SJCRH30 (cell line): ENCODE data around the gene LY6G6C. TPM values are rescaled to one million over a fixed set of nuclear protein-coding genes. Genes with fewer than 3 reads are reported as not detected.

Experiments
- DNase-seq, 2 experiments: peaks; one replicate each; pipeline ENCODE4 v3.0.0-alpha.2; 2015 to 2020
- H3K27ac ChIP-seq: fragments of 250-450 bp; sonication (Bioruptor Pico); 2 replicates; pipeline ENCODE4 v1.5.1; 2020; ENCODE audit warnings: mild to moderate bottlenecking, moderate library complexity
- H3K27me3 ChIP-seq: fragments of 250-450 bp; sonication (Bioruptor Pico); 2 replicates; pipeline ENCODE4 v1.5.1; 2020; ENCODE audit warnings: mild to moderate bottlenecking, moderate library complexity
- H3K36me3 ChIP-seq: fragments of 250-450 bp; sonication (Bioruptor Pico); 2 replicates; pipeline ENCODE4 v1.5.1; 2020; ENCODE audit warnings: mild to moderate bottlenecking, moderate library complexity
- H3K4me1 ChIP-seq: fragments of 250-450 bp; sonication (Bioruptor Pico); 2 replicates; pipeline ENCODE4 v1.5.1; 2020; ENCODE audit warnings: mild to moderate bottlenecking, moderate library complexity
- H3K4me3 ChIP-seq: fragments of 250-450 bp; sonication (Bioruptor Pico); 2 replicates; pipeline ENCODE4 v1.5.1; 2020; ENCODE audit warnings: mild to moderate bottlenecking, moderate library complexity
- H3K9me3 ChIP-seq: fragments of 250-450 bp; sonication (Bioruptor Pico); replicated peaks from 2 replicates; pipeline ENCODE4 v1.5.1; 2020; ENCODE audit warnings: mild to moderate bottlenecking, moderate library complexity
- total RNA-seq: library from RNA; depleted of rRNA; stranded (reverse); fragments of >200 nt; shearing (Covaris generic); gene quantifications from 2 replicates; pipeline ENCODE4 v1.2.3, GENCODE V29; 2014

The LY6G6C gene
- total RNA-seq, 1 experiment from 2014 or later, result not detected

GRCh38 chr6:31736021-31736767 is 14.6 kb upstream of the LY6G6C start, which contains the start of gene CLIC1:
CLIC1 (minus strand) TSS chr6:31736530; CDS start chr6:31736300, 230 bp downstream.
- DNase-seq, result peak; percentile 84 to 85
- Histone ChIP-seq H3K36me3 (peaks cover 30% of the 10 kb centered on the region), H3K4me1 (peaks cover 23% of the 10 kb centered on the region), H3K9me3 (no peaks in the 10 kb centered on the region), H3K4me3 (peak within 1 kb of the TSS; percentile 63), H3K27me3 (no peaks in the 10 kb centered on the region), H3K27ac (peak within 1 kb of the TSS; percentile 70)

GRCh38 chr6:31734821-31735406 is 13.4 kb upstream of the LY6G6C start:
- H3K36me3 ChIP-seq, result peaks cover 37% of the 10 kb centered on the region
- peak overlapping the region; percentile 63 for H3K4me3 ChIP-seq
- peak; percentile 54 to 57 for DNase-seq
- H3K27ac ChIP-seq, result peak overlapping the region; percentile 70
- no peaks in the 10 kb centered on the region for H3K9me3 ChIP-seq
- no peaks in the 10 kb centered on the region for H3K27me3 ChIP-seq
- peaks cover 23% of the 10 kb centered on the region for H3K4me1 ChIP-seq

- Histone ChIP-seq H3K4me3 (peak overlapping the region; percentile 63), H3K36me3 (peaks cover 37% of the 10 kb centered on the region)
- no peak for DNase-seq
These were observed 12.8 kb upstream of the LY6G6C start for GRCh38 chr6:31734247-31734820.

GRCh38 chr6:31733734-31734133 is 12.2 kb upstream of the LY6G6C start:
- Histone ChIP-seq H3K36me3 (peaks cover 37% of the 10 kb centered on the region), H3K27ac (no peak overlapping the region), H3K4me3 (no peak overlapping the region), H3K4me1 (peaks cover 25% of the 10 kb centered on the region), H3K27me3 (no peaks in the 10 kb centered on the region), H3K9me3 (no peaks in the 10 kb centered on the region)
- DNase-seq, result no peak

More at GRCh38 chr6:31734247-31734820, 12.8 kb upstream of the LY6G6C start:
- no peaks in the 10 kb centered on the region for H3K27me3 ChIP-seq
- peak overlapping the region; percentile 70 for H3K27ac ChIP-seq
- H3K4me1 ChIP-seq, result peaks cover 23% of the 10 kb centered on the region
- no peaks in the 10 kb centered on the region for H3K9me3 ChIP-seq

GRCh38 chr6:31732029-31732428 is 10.5 kb upstream of the LY6G6C start:
- no peak overlapping the region for H3K4me3 ChIP-seq
- H3K36me3 ChIP-seq, result peaks cover 37% of the 10 kb centered on the region
- H3K27ac ChIP-seq, result no peak overlapping the region
- peaks cover 12% of the 10 kb centered on the region; the same call in 1 of the 2 replicates for H3K4me1 ChIP-seq
- no peaks in the 10 kb centered on the region for H3K9me3 ChIP-seq
- no peak for DNase-seq
- H3K27me3 ChIP-seq, result no peaks in the 10 kb centered on the region

- Histone ChIP-seq H3K4me1 (0 out of 2 replicates have a peak, but pooled peaks cover 8% of the 10 kb centered on the region), H3K27me3 (no peaks in the 10 kb centered on the region), H3K4me3 (peak overlapping the region; percentile 73; the same call in 1 of the 2 replicates), H3K36me3 (peaks cover 37% of the 10 kb centered on the region), H3K27ac (no peak overlapping the region), H3K9me3 (no peaks in the 10 kb centered on the region)
- no peak for DNase-seq
These were observed 9.1 kb upstream of the LY6G6C start for GRCh38 chr6:31730631-31731086.

- H3K9me3 ChIP-seq, result no peaks in the 10 kb centered on the region
- peaks cover 37% of the 10 kb centered on the region for H3K36me3 ChIP-seq
- H3K4me3 ChIP-seq, result peak overlapping the region; percentile 73
- no peaks in the 10 kb centered on the region for H3K27me3 ChIP-seq
- peak; percentile 88 to 91 for DNase-seq
- H3K27ac ChIP-seq, result peak overlapping the region; percentile 75
- 0 out of 2 replicates have a peak, but pooled peaks cover 8% of the 10 kb centered on the region for H3K4me1 ChIP-seq
These were observed 8.6 kb upstream of the LY6G6C start for GRCh38 chr6:31729979-31730630.

GRCh38 chr6:31729515-31729978 is 8.0 kb upstream of the LY6G6C start:
- H3K36me3 ChIP-seq, result peaks cover 37% of the 10 kb centered on the region

GRCh38 chr6:31728767-31729514 is 7.4 kb upstream of the LY6G6C start, which contains the start of gene DDAH2:
DDAH2 (minus strand) TSS chr6:31729299; CDS start chr6:31729161, 138 bp downstream.
- DNase-seq, result no peak
- H3K36me3 ChIP-seq, result peaks cover 34% of the 10 kb centered on the region
- peak within 1 kb of the TSS; percentile 73 for H3K4me3 ChIP-seq
- H3K27ac ChIP-seq, result peak within 1 kb of the TSS; percentile 75
- H3K27me3 ChIP-seq, result no peaks in the 10 kb centered on the region
- H3K9me3 ChIP-seq, result no peaks in the 10 kb centered on the region
- 0 out of 2 replicates have a peak, but pooled peaks cover 4% of the 10 kb centered on the region for H3K4me1 ChIP-seq

More at GRCh38 chr6:31729515-31729978, 8.0 kb upstream of the LY6G6C start:
- Histone ChIP-seq H3K4me1 (0 out of 2 replicates have a peak, but pooled peaks cover 7% of the 10 kb centered on the region), H3K27me3 (no peaks in the 10 kb centered on the region), H3K9me3 (no peaks in the 10 kb centered on the region), H3K4me3 (peak overlapping the region; percentile 73), H3K27ac (peak overlapping the region; percentile 75)
- DNase-seq, result peak; percentile 95

- H3K4me3 ChIP-seq, result no peak overlapping the region
- H3K4me1 ChIP-seq, result 0 out of 2 replicates have a peak, but pooled peaks cover 4% of the 10 kb centered on the region
- H3K27me3 ChIP-seq, result no peaks in the 10 kb centered on the region
- peaks cover 24% of the 10 kb centered on the region for H3K36me3 ChIP-seq
- no peak for DNase-seq
- H3K9me3 ChIP-seq, result no peaks in the 10 kb centered on the region
- no peak overlapping the region for H3K27ac ChIP-seq
These were observed 6.4 kb upstream of the LY6G6C start for GRCh38 chr6:31727717-31728671.

GRCh38 chr6:31727034-31727716 is 5.6 kb upstream of the LY6G6C start:
- no peak for DNase-seq
- Histone ChIP-seq H3K27me3 (no peaks in the 10 kb centered on the region), H3K9me3 (no peaks in the 10 kb centered on the region), H3K4me3 (no peak overlapping the region), H3K36me3 (peaks cover 16% of the 10 kb centered on the region), H3K27ac (no peak overlapping the region), H3K4me1 (0 out of 2 replicates have a peak, but pooled peaks cover 4% of the 10 kb centered on the region)
